ENCODE results near the gene WBP2NL.

Gene WBP2NL

DNA sequence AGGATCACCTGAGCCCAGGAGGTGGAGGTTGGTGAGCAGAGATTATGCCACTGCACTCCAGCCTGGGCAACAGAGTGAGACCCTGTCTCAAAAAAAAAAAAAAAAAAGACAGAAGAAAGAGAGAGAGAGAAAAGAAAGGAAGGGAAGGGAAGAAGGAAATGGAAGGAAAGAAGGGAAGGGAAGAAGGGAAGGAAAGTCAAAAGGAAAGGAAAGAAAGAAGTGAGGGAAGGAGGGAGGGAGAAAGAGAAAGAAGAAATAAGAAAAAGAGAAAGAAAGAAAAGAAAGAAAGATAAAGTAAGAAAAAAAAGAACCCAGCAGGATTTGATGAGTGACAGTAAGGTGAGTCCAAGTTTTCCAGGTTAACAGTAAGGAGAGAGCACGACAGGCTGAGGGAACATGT lies 19.6 kb downstream of the WBP2NL start:
- DNase-seq (ENCODE audit: low read depth, low spot score): no peak
- H3K4me3 ChIP-seq (ENCODE audit: low read length): no peak overlapping the region

- no peak overlapping the region for H3K4me3 ChIP-seq (ENCODE audit: low read length)
- DNase-seq (ENCODE audit: low read depth, low spot score): no peak
Measured at GRCh38 chr22:42021571-42021970, 23.0 kb downstream of the WBP2NL start.

GRCh38 chr22:42022162-42022847 lies 23.7 kb downstream of the WBP2NL start:
- DNase-seq (ENCODE audit: low read depth, low spot score): no peak
- no peak overlapping the region for H3K4me3 ChIP-seq (ENCODE audit: low read length)

- no peak overlapping the region for H3K4me3 ChIP-seq (ENCODE audit: low read length)
- DNase-seq (ENCODE audit: low read depth, low spot score): no peak
Measured at GRCh38 chr22:42025421-42025820, 26.8 kb downstream of the WBP2NL start.

GRCh38 chr22:42026705-42027104 lies 28.1 kb downstream of the WBP2NL start:
- H3K4me3 ChIP-seq (ENCODE audit: low read length): no peak overlapping the region
- DNase-seq (ENCODE audit: low read depth, low spot score): no peak

- no peak overlapping the region for H3K4me3 ChIP-seq (ENCODE audit: low read length)
- no peak for DNase-seq (ENCODE audit: low read depth, low spot score)
Measured at GRCh38 chr22:42033263-42034181, 34.9 kb downstream of the WBP2NL start.

DNA sequence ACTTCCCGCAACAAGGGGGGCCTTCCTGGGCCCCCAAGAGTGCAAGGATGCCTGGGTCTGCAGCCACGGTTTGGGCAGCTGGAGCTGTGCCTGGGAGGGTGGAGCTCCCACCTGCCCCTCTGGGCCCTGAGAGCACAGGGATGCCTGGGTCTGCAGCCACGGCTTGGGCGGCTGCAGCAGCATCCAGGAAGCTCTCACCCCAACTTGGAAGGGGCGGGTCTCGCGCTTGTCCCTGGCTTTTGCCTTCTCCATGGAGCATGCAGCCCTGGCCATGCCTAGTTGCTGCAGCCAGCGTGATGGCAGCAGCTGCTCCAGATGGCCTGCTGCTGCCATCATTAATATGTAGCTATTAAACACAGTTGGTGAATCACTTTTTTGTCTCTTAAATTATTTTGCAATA lies 36.7 kb downstream of the WBP2NL start:
- no peak overlapping the region for H3K4me3 ChIP-seq (ENCODE audit: low read length)
- no peak for DNase-seq (ENCODE audit: low read depth, low spot score)

GRCh38 chr22:42039271-42039670 lies 40.7 kb downstream of the WBP2NL start:
- H3K4me3 ChIP-seq (ENCODE audit: low read length): no peak overlapping the region
- DNase-seq (ENCODE audit: low read depth, low spot score): no peak

DNA sequence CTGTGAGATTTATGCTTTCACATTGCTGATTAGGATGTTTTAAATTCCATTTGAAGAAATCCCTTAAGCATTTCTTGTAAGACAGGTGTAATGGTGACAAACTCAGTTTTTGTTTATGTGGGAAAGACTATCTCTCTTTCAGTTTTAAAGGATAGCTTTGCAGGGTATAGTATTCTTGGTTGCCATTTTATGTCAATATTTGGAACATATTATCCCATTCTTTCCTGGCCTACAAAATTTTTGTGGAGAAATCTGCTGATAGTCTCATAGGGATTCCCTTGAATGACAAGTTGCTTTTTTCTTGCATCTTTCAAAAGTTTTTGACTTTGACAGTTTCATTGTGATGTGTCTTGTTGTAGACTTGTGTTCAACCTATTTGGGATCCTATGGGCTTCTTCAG lies 43.2 kb downstream of the WBP2NL start:
- H3K4me3 ChIP-seq (ENCODE audit: low read length): no peak overlapping the region
- no peak for DNase-seq (ENCODE audit: low read depth, low spot score)

GRCh38 chr22:42050641-42051180 lies 52.1 kb downstream of the WBP2NL start:
- DNase-seq (ENCODE audit: low read depth, low spot score): no peak
- no peak overlapping the region for H3K4me3 ChIP-seq (ENCODE audit: low read length)

DNA sequence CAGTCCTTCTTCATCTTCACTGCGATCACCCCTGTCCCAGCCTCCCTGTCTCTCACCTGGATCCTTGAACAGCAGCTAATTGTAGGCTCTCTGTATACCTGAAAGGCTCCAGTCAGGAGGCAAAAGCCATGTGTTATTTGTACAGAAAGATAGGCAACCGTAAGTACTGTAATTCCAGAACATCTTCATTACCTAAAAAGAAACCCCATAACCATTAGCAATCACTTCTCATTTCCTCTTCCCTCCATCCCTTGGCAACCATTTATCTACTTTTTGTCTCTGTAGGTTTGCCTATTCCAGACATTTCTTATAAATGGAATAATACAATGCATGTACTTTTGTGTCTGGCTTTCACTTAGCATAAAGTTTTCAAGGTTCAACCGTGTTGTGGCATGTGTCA lies 54.2 kb downstream of the WBP2NL start:
- H3K4me3 ChIP-seq (ENCODE audit: low read length): no peak overlapping the region
- DNase-seq (ENCODE audit: low read depth, low spot score): no peak

GRCh38 chr22:42056757-42057511 lies 58.3 kb downstream of the WBP2NL start:
- no peak overlapping the region for H3K4me3 ChIP-seq (ENCODE audit: low read length)
- no peak for DNase-seq (ENCODE audit: low read depth, low spot score)

DNA sequence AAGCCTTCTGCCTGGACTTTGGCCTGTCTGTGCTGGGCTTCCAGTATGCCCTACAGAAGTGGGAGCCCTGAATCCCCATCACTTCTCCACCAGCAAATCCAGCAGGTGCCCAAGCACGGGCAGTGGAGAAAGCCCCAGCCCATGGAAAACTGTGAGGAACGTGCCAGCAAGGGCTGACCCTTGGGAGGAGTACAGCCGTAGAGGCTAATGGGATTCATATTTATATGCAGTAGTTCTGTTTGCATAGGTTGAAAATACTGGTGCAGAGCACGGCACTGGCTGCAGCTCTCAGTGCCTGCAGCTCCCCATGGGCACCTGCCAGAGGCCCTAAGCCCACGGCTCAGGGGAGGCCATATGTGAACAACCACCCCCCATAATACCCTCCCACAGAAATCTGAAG lies 61.9 kb downstream of the WBP2NL start:
- no peak overlapping the region for H3K4me3 ChIP-seq (ENCODE audit: low read length)

GRCh38 chr22:42061041-42061440 lies 62.5 kb downstream of the WBP2NL start:
- no peak overlapping the region for H3K4me3 ChIP-seq (ENCODE audit: low read length)
- DNase-seq (ENCODE audit: low read depth, low spot score): no peak

More for the DNA sequence above, 61.9 kb downstream of the WBP2NL start:
- DNase-seq (ENCODE audit: low read depth, low spot score): no peak

DNA sequence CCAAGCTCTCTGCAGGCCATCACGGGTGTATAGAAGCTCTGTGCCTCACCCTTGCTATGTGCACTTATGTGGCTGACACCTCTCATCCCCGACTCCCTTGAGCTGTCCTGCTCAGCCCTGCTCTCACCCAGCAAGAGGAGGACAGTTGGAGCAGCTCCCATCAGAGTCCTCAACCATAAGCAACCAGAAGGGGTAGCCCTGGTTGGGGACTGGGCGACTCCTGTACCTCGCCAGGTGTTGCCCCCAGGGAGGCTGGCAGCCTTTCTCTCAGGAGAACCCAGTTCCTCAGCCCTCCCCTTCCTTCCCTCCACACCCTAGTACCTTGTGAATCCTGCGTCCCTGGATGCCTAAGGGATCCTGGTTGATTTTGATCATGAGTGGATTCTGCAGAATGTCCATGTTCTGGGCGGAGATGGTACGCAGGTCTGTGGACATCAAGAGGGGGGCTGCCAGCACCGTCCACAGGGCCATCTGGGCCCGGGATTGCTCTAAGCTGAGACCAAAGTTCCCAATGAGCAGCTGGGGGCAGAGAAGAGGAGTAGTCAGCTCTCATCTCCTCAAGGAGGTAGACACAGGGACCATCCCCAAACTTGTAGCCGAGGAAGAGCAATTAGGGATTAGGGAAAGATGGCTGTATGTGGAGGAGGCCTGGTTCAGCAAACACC lies 64.0 kb downstream of the WBP2NL start:
- DNase-seq (ENCODE audit: low read depth, low spot score): no peak
- H3K4me3 ChIP-seq (ENCODE audit: low read length): no peak overlapping the region

DNA sequence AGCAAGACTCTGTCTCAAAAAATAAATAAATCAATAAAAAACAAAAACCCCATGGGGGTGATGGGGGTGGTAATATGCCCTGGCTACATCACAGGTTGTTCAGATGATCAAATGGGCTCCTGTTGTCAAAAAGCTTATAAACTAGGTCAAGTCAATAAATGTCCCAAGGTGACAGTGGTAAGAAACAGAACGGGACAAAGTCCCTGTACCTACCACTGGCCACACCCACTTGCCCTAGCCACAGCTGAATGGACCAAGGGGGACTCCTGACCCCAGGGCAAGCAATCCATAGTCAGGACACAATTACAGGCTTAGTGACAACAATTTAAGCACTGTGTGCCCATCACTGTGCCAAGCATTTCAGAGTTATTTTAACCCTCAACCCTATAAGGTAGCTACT lies 66.0 kb downstream of the WBP2NL start:
- DNase-seq (ENCODE audit: low read depth, low spot score): no peak
- H3K4me3 ChIP-seq (ENCODE audit: low read length): no peak overlapping the region

GRCh38 chr22:42065438-42066125 lies 67.0 kb downstream of the WBP2NL start:
- no peak for DNase-seq (ENCODE audit: low read depth, low spot score)
- no peak overlapping the region for H3K4me3 ChIP-seq (ENCODE audit: low read length)

DNA sequence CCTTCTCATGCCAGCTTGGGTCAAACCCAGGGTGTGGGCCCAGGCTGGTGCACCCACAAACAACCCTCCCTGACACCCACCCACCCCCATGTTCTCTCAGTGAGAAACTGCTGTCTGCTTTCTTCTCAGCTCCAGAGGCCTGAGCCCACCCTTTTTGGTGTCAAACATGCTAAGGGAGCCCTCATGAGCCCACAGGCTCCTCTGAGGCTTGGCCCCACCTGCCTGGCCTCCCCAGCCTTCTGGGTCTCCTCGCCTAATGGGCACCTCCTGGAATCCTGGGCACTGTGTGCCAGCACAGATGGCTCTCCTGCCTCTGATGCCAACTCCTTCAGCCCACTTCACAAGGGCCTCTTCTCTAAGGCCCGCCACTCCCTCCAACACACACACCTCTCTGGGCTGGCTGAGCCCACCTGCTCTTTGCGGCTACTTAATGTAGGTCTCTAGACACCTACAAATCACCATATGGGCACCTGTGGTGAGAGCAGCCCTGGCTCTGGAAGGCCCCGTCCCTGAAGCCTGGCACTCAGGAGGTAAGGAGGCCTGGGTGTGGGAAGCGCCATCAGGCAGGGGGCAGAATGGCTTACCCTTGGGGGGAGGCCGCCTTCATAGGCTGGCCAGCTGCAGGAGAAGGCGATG lies 67.7 kb downstream of the WBP2NL start:
- no peak overlapping the region for H3K4me3 ChIP-seq (ENCODE audit: low read length)
- DNase-seq (ENCODE audit: low read depth, low spot score): no peak

All from Jurkat, Clone E6-1 (cell line).